Sigmoid colon (tissue), 4 donors: Measurements from ENCODE around the gene ZNF496.

Experiments used
- POLR2A ChIP-seq, 2 donors: fragments of 450-650 bp; IDR thresholded peaks; one replicate each; pipeline ENCODE4 v1.6.1; 2016; ENCODE audit warnings: antibody characterized with exemption in 2 of 2, mild to moderate bottlenecking in 2 of 2, moderate library complexity in 2 of 2
- POLR2AphosphoS5 ChIP-seq, 4 donors: sonication (generic); formaldehyde crosslinking; IDR thresholded peaks; one replicate each; pipeline ENCODE4 v1.6.1; 2017; ENCODE audit warnings: antibody characterized with exemption in 4 of 4
- TF ChIP-seq, protein P1 (sequence below), 4 experiments: fragments of 450-650 bp in 3 of 4; fragments of 200-600 bp in 1 of 4; IDR thresholded peaks; one replicate each; pipeline ENCODE4 v1.5.1; 2016 to 2019; ENCODE audit warnings: antibody characterized with exemption in 4 of 4, mild to moderate bottlenecking in 3 of 4, moderate library complexity in 2 of 4

DNA sequence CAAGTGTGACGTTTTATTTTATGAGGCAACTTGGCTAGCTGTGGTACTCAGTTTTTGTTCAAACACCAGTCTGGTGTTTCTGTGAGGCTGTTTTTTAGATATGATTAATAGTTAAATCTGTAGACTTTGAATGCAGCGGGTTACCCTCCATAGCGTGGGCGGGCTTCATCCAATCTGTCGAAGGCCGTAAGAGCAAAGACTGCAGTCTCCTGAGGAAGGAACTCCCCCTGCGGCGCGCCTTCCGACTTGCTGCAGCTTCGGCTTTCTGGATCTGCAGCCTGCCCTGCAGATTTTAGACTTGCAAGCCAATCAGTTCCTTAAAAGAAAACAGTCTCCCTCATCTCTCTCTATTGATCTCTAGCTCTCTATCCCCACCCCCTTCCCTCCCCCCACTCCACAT, 4.2 kb upstream of the ZNF496 start:
- TF ChIP-seq POLR2AphosphoS5 (IDR thresholded peaks at IDR 0.05) (no peak), POLR2A (IDR thresholded peaks at IDR 0.05) (no peak)
- TF ChIP-seq, protein P1, sequence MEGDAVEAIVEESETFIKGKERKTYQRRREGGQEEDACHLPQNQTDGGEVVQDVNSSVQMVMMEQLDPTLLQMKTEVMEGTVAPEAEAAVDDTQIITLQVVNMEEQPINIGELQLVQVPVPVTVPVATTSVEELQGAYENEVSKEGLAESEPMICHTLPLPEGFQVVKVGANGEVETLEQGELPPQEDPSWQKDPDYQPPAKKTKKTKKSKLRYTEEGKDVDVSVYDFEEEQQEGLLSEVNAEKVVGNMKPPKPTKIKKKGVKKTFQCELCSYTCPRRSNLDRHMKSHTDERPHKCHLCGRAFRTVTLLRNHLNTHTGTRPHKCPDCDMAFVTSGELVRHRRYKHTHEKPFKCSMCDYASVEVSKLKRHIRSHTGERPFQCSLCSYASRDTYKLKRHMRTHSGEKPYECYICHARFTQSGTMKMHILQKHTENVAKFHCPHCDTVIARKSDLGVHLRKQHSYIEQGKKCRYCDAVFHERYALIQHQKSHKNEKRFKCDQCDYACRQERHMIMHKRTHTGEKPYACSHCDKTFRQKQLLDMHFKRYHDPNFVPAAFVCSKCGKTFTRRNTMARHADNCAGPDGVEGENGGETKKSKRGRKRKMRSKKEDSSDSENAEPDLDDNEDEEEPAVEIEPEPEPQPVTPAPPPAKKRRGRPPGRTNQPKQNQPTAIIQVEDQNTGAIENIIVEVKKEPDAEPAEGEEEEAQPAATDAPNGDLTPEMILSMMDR (IDR thresholded peaks at IDR 0.05), result no peak
